A673 (cell line): ENCODE data around the gene TRERF1. TPM values are rescaled to one million over a fixed set of nuclear protein-coding genes. Genes with fewer than 3 reads are reported as not detected.

Experiments used
- BruUV-seq: library from RNA; stranded (reverse); fragments of 400-500 nt; replicated peaks from 2 replicates; lab custom pipeline; 2021; lab: Mats Ljungman, UMichigan
- CTCF ChIA-PET: fragments of 300-600 bp; sonication (Branson Sonifier 250); formaldehyde crosslinking; loops from one replicate; lab custom pipeline; 2022; ENCODE audit warnings: antibody characterized with exemption; lab: Charles Lee
- POLR2A ChIA-PET: fragments of 300-600 bp; sonication (Branson Sonifier 250); formaldehyde crosslinking; loops from one replicate; lab custom pipeline; 2022; ENCODE audit warnings: antibody characterized with exemption; ENCODE audit not compliant: low non-redundant PET; lab: Charles Lee
- DNase-seq: peaks from one replicate; pipeline ENCODE4 v3.0.0-alpha.2; 2015; ENCODE audit warnings: low spot score
- H3K27ac ChIP-seq: fragments of 200-600 bp; sonication (generic); 2 replicates; pipeline ENCODE4 v1.5.1; 2016; ENCODE audit warnings: mixed run types, low read depth, mild to moderate bottlenecking, mixed read lengths, antibody characterized with exemption, low read length; ENCODE audit not compliant: poor library complexity, severe bottlenecking
- H3K27me3 ChIP-seq: fragments of 200-600 bp; sonication (generic); replicated peaks from 2 replicates; pipeline ENCODE4 v1.6.1; 2017; ENCODE audit warnings: mixed run types, low read depth, mild to moderate bottlenecking, mixed read lengths, antibody characterized with exemption, low read length; ENCODE audit not compliant: insufficient read depth, poor library complexity
- H3K36me3 ChIP-seq: fragments of 200-600 bp; sonication (generic); 2 replicates; pipeline ENCODE4 v1.6.1; 2016; ENCODE audit warnings: mixed run types, mild to moderate bottlenecking, mixed read lengths, antibody characterized with exemption, low read length; ENCODE audit not compliant: insufficient read depth, poor library complexity, severe bottlenecking
- H3K4me1 ChIP-seq: fragments of 200-600 bp; sonication (generic); 2 replicates; pipeline ENCODE4 v1.6.1; 2017; ENCODE audit warnings: mixed run types, mild to moderate bottlenecking, mixed read lengths, antibody characterized with exemption, low read length; ENCODE audit not compliant: insufficient read depth, poor library complexity, severe bottlenecking
- H3K4me3 ChIP-seq: fragments of 200-600 bp; sonication (generic); 2 replicates; pipeline ENCODE4 v1.5.1; 2016; ENCODE audit warnings: low read depth, mixed run types, mild to moderate bottlenecking, mixed read lengths, low read length; ENCODE audit not compliant: poor library complexity, severe bottlenecking
- H3K9me3 ChIP-seq: fragments of 200-600 bp; sonication (generic); 2 replicates; pipeline ENCODE4 v1.6.1; 2016; ENCODE audit warnings: mixed run types, low read depth, mild to moderate bottlenecking, mixed read lengths, antibody characterized with exemption, low read length; ENCODE audit not compliant: poor library complexity, severe bottlenecking
- EZH2 ChIP-seq: fragments of 200-600 bp; sonication (generic); IDR thresholded peaks from 2 replicates; pipeline ENCODE4 v1.6.1; 2017; ENCODE audit warnings: borderline replicate concordance, low read depth, mild to moderate bottlenecking, mixed read lengths, antibody characterized with exemption, low read length; ENCODE audit not compliant: poor library complexity, severe bottlenecking
- intact Hi-C: fragments of 100-400 bp; cut with micrococcal nuclease; formaldehyde crosslinking; loops from one replicate; pipeline ENCODE4 v1.10.0; 2022; ENCODE audit not compliant: unreplicated experiment
- total RNA-seq: library from RNA; stranded (reverse); gene quantifications from 2 replicates; pipeline ENCODE4 v1.2.3, GENCODE V29; 2021
- TF ChIP-seq, protein P1 (sequence below): fragments of 300-800, 200-600 bp; sonication (generic); conservative IDR thresholded peaks from 2 replicates; pipeline ENCODE4 v1.5.1; 2017; ENCODE audit warnings: low read depth, mild to moderate bottlenecking, antibody characterized with exemption, low read length, moderate library complexity, mixed read lengths

The TRERF1 gene
- total RNA-seq, 1 experiment from 2014 or later: 9.5 TPM

DNA sequence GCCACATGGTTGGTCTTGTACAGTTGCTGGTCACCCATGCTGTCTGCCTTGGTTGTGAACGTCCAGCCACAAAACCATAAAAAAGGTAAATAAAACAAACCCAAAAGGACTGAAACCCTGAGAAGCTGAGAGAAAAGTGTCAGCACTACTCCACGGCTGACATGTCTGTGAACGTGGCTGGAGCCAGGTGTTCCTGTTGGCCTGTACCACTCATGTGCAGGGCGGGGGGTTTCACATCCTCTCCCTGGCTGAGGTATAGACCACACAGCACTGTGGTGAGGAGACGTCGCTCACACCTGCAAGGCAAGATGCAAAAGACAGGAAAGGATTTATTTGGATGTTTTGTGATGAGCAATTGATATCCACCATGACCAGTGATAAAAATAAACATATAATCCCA lies 182.2 kb downstream of the TRERF1 start:
- H3K36me3 ChIP-seq: no peaks in the 10 kb centered on the region
- ChIA-PET CTCF (no interaction called here), POLR2A (no interaction called here)
- H3K9me3 ChIP-seq: no peaks in the 10 kb centered on the region
- H3K27me3 ChIP-seq: no peaks in the 10 kb centered on the region
- BruUV-seq: no TSS peak
- H3K4me1 ChIP-seq: no peaks in the 10 kb centered on the region
- TF ChIP-seq EZH2: no peak
- TF ChIP-seq, protein P1, sequence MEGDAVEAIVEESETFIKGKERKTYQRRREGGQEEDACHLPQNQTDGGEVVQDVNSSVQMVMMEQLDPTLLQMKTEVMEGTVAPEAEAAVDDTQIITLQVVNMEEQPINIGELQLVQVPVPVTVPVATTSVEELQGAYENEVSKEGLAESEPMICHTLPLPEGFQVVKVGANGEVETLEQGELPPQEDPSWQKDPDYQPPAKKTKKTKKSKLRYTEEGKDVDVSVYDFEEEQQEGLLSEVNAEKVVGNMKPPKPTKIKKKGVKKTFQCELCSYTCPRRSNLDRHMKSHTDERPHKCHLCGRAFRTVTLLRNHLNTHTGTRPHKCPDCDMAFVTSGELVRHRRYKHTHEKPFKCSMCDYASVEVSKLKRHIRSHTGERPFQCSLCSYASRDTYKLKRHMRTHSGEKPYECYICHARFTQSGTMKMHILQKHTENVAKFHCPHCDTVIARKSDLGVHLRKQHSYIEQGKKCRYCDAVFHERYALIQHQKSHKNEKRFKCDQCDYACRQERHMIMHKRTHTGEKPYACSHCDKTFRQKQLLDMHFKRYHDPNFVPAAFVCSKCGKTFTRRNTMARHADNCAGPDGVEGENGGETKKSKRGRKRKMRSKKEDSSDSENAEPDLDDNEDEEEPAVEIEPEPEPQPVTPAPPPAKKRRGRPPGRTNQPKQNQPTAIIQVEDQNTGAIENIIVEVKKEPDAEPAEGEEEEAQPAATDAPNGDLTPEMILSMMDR: no peak
- H3K27ac ChIP-seq: no peak overlapping the region
- no peak overlapping the region for H3K4me3 ChIP-seq
- intact Hi-C loops: no loop called here
- DNase-seq: no peak

- ChIA-PET CTCF (no interaction called here), POLR2A (no interaction called here)
- Histone ChIP-seq H3K27ac (no peak overlapping the region), H3K4me1 (no peaks in the 10 kb centered on the region), H3K4me3 (no peak overlapping the region), H3K36me3 (no peaks in the 10 kb centered on the region), H3K27me3 (no peaks in the 10 kb centered on the region), H3K9me3 (no peaks in the 10 kb centered on the region)
- no peak for DNase-seq
- no TSS peak for BruUV-seq
- TF ChIP-seq EZH2: no peak
- TF ChIP-seq, protein P1: no peak
- intact Hi-C loops: no loop called here
These were observed 182.9 kb downstream of the TRERF1 start for GRCh38 chr6:42268835-42269204.

GRCh38 chr6:42268016-42268834 lies 183.5 kb downstream of the TRERF1 start:
- no TSS peak for BruUV-seq
- POLR2A ChIA-PET: no interaction called here
- intact Hi-C loops: no loop called here
- Histone ChIP-seq H3K9me3 (no peaks in the 10 kb centered on the region), H3K36me3 (no peaks in the 10 kb centered on the region), H3K4me3 (no peak overlapping the region), H3K4me1 (no peaks in the 10 kb centered on the region), H3K27me3 (no peaks in the 10 kb centered on the region), H3K27ac (no peak overlapping the region)
- no peak for TF ChIP-seq EZH2
- TF ChIP-seq, protein P1: no peak
- CTCF ChIA-PET: no interaction called here
- DNase-seq: no peak
